AG10803 (cell line): ENCODE results near the gene BUD23.
"Not testable (repeated sequence)": the region's sequence is repeated elsewhere in the genome, so short reads cannot be mapped to it uniquely, and the experiment has no call there.

ENCODE experiments used
- DNase-seq: peaks from one replicate; pipeline ENCODE4 v3.0.0; 2010; ENCODE audit warnings: low read depth
- H3K4me3 ChIP-seq: 2 replicates; pipeline ENCODE4 v1.5.1; 2011; ENCODE audit warnings: mild to moderate bottlenecking, low read length, control low read depth
- CTCF ChIP-seq: conservative IDR thresholded peaks from 2 replicates; pipeline ENCODE4 v1.5.1; 2011; ENCODE audit warnings: mild to moderate bottlenecking, low read length, control low read depth, inconsistent platforms

Gene BUD23

GRCh38 chr7:73669288-73669701 lies 14.1 kb upstream of the BUD23 start:
- no peak for TF ChIP-seq CTCF
- no peak overlapping the region; the same call in none of the 2 replicates for H3K4me3 ChIP-seq
- no peak for DNase-seq

- no peak for DNase-seq
- H3K4me3 ChIP-seq: no peak overlapping the region
- TF ChIP-seq CTCF: no peak
Observed at GRCh38 chr7:73669858-73670385, 13.5 kb upstream of the BUD23 start.

GRCh38 chr7:73671322-73671661 lies 12.1 kb upstream of the BUD23 start:
- no peak for DNase-seq
- no peak overlapping the region for H3K4me3 ChIP-seq
- TF ChIP-seq CTCF: no peak

GRCh38 chr7:73671857-73672445 lies 11.4 kb upstream of the BUD23 start:
- H3K4me3 ChIP-seq: no peak overlapping the region
- no peak for DNase-seq
- TF ChIP-seq CTCF: no peak

- H3K4me3 ChIP-seq: no peak overlapping the region
- TF ChIP-seq CTCF: no peak
- no peak for DNase-seq
Observed at GRCh38 chr7:73674468-73675124, 8.8 kb upstream of the BUD23 start.

GRCh38 chr7:73676062-73676461 lies 7.3 kb upstream of the BUD23 start:
- not testable (repeated sequence) for DNase-seq, H3K4me3 ChIP-seq

- no peak for DNase-seq
- H3K4me3 ChIP-seq: no peak overlapping the region
- TF ChIP-seq CTCF: no peak
Observed at GRCh38 chr7:73678862-73679261, 4.5 kb upstream of the BUD23 start.

- DNase-seq: no peak
- H3K4me3 ChIP-seq: no peak overlapping the region
- no peak for TF ChIP-seq CTCF
Observed at GRCh38 chr7:73679709-73680108, 3.7 kb upstream of the BUD23 start.
